Right lobe of liver (tissue), 4 donors: ENCODE data around the gene GOLGA6A.

Experiments used
- POLR2A ChIP-seq: fragments of 450-650 bp; IDR thresholded peaks from one replicate; pipeline ENCODE4 v1.6.1; 2017; ENCODE audit warnings: antibody characterized with exemption, mild to moderate bottlenecking
- TF ChIP-seq, protein P1 (sequence below), 4 donors: fragments of 200-600 bp in 3 of 4; fragments of 450-650 bp in 1 of 4; IDR thresholded peaks; one replicate each; pipeline versions ENCODE4 v1.5.1 to v1.8.0; 2016 to 2022; ENCODE audit warnings: antibody characterized with exemption in 4 of 4, mild to moderate bottlenecking in 2 of 4
- donor health status: DM: no; HTN: no; CAD: no.
- donor health status: DM: no; HTN: no; CAD: no.
- donor health status: DM: no; HTN: yes; CAD: no.

DNA sequence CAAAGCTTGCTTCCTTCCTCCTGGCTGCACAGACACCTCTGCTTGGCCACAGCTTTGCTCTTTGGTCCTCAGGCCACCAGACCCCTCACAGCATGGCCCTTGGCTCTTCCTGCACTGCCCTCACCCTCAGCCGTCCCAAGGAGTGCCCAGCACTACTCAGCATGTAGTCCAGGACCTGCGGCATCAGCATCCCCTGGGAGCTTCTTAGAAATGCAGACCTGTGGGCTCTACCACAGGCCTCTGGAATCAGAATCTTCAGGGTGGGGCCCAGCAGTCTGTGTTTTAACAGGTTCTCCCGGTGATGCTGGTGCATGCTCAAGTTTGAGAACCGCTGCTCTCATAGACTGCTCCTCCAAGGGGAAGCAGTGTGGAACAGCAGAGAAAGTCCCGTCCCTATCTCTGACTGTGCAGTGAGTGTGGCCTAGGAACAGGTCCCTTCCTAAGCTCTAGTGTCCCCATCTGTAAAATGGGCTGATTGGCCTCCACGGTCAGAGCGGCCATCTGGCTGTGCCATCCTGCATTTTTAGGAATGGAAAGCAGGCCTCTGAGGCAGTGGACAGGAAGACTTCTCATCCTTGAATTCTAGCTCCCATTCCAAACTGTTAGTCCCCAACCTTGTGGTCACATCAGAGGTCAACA lies 36.6 kb downstream of the GOLGA6A start:
- TF ChIP-seq, protein P1, sequence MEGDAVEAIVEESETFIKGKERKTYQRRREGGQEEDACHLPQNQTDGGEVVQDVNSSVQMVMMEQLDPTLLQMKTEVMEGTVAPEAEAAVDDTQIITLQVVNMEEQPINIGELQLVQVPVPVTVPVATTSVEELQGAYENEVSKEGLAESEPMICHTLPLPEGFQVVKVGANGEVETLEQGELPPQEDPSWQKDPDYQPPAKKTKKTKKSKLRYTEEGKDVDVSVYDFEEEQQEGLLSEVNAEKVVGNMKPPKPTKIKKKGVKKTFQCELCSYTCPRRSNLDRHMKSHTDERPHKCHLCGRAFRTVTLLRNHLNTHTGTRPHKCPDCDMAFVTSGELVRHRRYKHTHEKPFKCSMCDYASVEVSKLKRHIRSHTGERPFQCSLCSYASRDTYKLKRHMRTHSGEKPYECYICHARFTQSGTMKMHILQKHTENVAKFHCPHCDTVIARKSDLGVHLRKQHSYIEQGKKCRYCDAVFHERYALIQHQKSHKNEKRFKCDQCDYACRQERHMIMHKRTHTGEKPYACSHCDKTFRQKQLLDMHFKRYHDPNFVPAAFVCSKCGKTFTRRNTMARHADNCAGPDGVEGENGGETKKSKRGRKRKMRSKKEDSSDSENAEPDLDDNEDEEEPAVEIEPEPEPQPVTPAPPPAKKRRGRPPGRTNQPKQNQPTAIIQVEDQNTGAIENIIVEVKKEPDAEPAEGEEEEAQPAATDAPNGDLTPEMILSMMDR (IDR thresholded peaks at IDR 0.05) = no peak
- TF ChIP-seq POLR2A = no peak
